CD4-positive, alpha-beta T cell treated with Interleukin-10 for 1 hour (primary cell): Measurements from ENCODE around the gene MICU1.
A peak's percentile ranks its signal among the peaks of the same experiment; 100 is the strongest.
"Not testable (repeated sequence)": the region's sequence is repeated elsewhere in the genome, so short reads cannot be mapped to it uniquely, and the experiment has no call there.

Source experiments
- DNase-seq: peaks from one replicate; pipeline ENCODE4 v3.0.0-alpha.2; 2020

MICU1 gene

DNA sequence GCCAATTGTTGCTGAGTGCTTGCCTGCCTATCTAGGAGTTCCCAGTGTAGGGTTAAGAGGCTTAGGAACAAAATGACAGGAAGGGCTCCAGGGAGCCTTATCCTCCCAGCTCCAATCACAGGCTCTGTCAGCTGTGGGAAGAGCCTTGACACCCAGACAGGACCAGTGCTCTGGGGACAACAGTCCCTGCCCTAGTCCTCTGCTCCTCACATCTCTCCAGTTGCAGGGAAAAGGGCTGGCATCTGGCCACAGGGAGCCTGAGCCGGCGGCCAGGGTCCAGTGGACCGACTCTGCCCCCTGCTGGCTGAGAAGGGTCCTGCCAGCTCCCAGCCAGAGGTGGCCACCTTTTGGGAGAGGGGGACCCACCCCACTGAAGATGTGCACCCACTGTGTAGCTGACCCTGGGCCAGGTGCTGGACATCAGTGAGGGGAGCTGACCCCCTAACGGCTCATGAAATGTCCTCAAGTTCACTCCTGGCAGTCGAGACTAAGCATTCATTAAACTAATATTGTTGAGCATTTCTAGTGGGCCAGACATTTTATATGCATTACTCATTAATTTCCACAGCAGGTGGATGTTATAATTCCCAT, 288.7 kb downstream of the MICU1 start:
- DNase-seq, result peak; percentile 71

DNA sequence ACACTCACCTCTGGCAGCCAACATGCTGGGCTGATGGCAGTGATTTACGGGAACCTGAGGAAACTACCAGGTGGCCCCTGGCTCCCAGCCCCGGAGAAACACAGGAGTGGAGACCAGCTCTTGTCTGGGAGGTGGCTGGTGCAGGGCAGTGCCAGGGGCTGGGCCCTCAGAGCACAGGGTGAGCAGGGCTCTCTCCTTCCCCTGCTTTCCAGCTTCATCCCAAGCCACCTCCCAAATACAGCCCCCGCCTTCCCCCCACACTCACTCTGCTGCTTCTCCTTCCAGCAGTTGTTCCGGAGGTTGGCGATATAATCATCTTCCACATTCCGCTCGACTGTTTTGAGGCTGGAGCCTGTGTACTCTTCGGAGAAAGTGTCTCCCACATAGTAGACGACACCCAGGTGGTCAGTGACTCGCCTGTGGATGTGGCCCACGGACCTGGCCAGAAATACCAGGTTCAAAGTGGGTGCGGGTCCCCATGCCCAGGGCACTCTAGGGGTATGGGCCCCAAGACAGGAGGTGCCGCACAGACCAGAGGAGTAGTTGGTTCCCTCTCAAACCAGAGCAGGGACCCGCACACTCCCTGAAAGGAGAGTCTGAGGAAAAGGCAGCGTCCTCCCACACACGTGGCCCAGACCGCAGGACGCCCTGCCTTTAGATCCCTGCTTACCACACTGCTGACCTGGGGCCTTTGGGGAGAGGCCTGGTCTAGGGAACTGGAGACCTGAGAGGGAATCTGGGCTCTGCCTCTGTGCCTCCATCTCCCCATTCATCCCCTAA, 289.4 kb downstream of the MICU1 start:
- no peak for DNase-seq

DNA sequence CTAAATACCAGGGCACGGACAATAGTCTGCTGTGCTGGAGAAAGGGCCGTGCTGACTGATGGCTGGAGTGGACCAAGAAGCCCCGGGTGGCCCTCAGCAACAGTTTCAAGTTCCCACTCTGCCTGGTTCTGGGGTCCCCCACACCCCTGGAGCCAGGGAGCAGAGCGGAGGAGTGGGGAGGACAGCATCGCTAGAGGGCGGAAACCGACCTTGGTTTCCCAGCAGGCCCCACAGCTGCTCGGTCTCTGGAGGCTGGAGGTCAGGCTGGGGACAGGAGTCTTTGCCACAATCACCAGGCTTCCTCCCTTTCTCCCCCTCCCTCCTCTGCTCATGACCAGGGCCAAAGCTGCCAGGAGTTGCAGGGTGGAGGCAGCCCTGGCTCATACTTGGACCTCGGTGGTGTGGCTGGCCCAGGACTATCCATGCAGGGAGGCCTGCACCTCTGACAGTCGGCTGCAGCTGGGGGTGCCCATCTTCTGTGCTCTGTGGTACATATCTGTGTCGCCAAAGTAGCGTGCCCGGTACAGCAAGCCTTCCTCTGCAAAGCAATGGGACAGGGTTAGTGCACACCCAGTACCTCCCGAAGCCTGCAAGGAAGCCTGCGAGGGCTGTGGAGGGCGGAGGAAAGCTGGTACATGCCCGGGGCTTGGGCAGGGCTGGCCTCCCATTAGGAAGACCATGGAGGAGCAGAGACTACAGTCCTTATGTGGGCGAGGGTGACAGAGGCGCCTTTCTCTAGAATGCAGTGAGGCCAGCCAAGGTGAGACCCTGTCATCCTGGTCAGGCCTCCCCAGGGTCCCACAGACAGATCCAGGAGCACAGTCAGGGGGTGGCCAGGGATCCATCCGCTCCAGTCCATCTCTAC, 290.3 kb downstream of the MICU1 start:
- DNase-seq, result peak; percentile 58

DNA sequence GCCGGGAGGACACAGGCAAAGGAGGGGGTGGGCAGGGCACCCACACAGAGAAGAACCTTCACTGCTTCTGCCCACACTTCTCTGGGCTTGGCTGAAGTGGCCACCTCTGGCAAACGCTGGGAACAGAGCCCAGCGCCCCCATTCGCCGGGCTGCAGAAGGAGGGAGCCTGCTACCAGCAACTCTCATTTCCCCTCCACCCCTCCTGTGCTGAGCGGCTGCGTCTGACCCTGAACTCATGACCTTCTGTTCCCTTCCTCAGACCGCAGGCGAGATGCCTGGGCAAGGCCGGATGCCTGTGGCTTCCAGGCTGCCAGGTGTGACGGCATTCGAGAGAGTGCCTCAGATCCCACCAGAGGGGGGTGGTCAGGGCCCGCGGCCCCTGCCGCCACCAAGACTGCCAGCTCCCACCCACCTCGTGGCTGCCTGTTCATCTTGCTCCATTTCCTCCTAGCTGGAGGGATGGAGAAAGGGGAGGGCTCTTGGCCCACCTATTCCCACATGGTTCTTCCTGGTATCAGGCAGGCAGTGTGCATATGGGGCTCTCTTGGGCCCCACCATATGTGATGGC, 291.0 kb downstream of the MICU1 start:
- peak; percentile 89 for DNase-seq

DNA sequence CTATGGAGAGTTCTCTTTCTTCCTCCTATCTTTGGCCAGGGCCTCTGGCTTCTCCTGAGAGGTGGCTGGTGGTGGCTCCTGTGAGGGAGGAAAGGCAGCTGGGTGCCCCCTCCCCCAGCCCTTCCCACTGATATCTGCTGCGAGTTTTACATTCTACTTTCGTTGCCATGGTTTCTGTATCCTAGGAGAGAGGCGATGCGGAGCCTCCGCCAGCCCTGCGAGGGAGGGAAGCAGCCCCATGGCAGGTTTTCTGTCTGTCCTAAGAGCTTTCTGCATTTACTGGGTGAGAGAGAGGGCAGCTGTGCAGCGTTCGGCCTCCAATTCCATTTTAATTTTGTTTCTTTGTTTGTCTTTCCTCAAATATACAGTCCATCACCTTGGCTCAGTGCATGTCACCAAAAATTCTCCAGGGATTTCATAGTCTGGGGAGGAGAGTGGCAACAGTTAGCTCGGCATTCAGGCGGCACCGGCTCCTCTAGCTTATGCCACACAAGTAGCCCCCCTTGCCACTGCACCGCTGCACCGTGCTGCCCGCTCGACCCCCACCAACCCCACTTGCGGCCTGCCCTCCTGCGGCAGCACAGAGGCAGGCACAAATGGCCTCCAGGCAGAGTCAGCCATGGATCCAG, 291.6 kb downstream of the MICU1 start:
- DNase-seq, result no peak

DNA sequence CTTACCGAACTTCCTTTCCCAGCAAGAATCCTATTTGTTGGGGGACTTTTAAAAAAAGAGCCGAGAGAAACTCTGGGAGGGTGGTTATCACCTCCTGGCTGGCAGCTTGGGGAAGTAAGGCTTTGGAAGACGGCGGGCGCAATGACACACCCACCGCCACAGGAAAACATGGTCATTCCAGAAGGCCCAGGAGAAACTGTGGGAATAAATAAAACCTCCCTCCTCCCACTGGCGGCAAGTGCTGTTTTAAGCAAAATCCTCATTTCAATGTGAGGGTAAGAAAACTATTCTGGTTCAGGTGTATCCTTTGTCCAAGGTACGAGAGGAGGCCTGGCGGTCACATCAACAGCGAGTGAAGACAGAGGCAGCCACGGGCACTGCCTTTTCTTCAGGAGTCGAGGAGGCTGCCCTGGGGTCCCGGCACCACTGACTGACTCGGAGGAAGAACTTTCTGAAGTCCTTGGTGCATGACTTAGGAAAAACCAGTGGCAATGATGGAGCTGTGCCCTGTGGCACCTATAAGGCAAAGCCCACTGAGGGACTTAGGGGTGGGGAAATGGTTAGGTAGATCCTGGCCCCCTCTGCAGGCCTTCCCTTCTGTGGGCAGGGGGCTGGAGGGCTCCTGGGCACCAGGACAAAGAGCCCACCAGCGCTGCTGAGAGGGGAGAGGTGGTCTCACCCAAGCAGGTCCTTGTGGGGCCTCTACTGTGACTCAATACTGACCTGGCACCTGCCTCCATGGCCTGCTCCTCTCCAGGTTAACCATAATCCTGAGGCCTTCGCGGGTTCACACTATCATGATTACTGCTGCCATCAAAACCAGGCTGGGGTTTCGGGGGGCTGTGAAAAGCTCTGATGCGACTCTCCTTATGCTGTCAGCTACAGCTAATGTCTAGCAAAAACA, 292.5 kb downstream of the MICU1 start:
- DNase-seq, result no peak

DNA sequence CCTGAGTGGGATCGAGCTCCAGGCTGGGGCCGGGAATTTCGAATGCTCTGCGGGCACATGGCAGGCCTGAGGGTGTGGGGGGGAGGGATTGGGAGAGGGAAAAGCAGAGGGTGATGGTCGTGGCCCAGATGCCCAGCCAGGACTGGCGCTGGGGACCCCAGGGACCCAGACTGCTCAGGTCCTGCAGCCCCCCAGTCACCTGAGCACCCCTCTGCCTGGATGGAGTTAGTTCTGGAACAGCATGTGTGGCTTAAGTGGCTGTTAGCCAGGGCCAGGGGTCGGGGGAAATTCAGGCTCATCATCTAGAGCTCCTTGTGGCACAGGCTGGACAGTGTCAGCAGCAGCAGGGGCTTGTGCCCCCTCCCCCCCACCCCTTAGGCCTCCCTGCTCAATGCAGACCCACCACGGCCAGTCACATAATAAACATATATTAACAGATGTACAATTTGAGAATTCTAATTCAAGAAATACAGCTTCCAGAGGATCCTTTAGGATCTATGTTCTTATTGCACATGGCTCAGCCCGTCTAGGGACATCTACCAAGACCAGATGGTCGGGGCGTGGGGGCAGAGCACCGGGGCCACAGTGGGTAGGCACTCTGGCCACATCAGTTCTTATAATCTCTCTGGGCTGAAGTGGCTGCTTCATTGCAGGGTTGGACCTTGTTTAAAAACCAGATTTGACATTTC, 293.3 kb downstream of the MICU1 start:
- no peak for DNase-seq

DNA sequence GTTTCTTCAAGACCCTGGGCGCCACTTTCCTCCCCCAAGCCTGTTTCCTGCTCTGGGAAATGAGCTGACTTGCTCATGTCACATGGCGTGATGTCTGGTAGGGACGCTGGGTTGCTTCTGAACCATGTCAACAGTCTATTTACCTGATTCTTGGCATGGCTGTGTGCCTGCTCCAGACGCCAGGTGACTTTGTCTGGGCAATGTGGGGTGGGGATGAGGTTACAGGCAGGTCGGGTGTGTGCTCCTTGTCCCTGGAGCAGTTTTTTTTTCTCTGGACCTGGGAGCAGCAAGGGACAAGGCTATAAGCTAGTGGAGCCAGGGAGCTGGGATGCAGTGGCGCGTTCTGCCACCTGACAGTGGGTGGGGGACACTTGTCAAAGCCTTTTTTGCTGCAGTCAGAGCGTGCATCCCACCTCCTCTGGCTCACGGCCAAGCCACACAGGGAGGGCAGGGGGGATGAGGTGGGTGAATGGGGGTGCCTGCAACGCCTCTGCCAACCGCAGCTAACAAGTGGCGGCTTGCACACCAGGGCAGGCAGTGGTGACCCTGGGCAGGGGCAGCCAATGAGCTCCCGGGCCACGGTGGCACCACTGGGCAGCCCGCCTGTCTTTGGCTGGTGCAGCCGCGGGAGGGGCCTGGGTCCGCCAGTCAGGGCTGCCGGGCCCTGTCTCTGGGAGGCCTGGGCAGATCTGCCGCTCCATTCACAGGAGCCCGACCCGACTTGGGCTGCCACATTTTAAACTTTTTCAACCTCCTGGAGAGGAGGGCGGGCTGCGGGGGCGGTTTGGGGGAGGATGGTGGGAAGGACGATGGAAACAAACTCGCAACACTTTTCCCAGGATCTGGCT, 294.1 kb downstream of the MICU1 start:
- DNase-seq, result peak; percentile 92

DNA sequence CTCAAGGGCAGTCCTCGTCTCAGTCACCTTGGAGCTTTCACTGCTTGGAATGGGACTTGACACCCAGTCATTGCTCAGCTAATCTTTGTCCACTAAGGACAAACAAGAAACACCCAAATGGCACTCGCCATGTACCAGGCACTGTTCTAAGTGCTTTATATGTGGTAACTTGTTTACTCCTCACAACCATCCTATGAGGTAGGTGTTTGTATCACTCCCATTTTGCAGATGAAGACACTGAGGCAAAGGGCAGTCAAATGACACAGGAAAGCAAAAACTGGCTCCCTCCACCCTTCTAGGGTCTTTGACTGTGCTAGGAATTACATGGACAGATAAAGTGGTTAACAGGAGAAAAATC, 295.8 kb downstream of the MICU1 start:
- no peak for DNase-seq

DNA sequence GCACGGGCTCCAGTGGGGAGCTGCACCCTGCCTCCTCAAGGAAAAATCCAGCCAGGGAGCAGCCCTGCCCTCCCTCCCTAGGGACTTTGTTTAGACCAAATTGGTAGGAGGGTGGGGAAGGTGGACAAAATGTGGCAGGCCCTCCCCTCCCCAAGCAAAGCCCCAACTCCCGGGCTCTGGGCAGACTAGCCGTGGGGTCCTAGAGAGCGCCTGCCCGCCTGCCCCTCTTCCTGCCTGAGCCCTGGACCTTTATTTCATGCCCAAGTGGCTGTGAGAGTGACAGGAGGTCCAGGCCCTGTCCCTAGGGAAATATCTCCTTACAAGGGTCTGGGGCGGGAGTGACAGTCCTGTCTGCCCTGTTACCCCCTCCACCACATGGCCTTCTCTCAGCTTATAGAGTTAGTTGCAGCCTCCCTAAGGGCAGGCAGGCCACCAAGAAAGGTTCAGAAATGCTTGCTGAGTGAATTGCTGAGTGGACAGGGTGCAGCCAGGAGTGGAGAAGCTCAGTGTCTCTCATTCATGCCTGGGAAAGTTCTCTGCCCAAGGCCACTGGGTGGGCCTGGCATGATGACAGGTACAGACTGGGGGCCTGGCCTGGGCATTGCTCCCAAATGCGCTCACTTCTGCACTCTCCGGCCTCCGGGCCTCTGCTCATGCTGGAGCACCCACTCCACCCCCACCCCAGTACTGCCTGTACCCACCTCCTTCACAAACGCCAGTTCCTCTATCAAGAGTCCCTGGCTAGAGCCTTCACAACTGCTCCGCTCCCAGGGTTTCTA, 296.4 kb downstream of the MICU1 start:
- DNase-seq, result no peak

DNA sequence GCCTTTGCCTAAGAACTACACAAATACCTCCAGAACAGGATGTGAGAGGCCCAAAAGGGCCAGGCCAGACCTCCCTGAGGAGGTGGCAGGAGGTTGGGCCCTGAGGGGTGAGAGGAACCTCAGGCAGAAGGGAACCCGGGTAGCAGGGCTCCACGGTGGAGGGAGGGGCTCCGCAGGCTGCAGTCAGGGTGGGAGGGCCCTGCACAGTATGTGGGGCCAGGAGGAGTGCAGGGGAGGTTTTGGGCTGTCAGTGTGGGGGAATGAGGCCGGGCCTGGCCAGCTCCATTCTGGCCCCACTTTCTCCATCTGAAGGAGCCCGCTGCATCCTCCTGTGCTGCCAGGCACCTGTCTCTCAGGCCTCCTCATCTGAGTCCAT, 297.1 kb downstream of the MICU1 start:
- DNase-seq, result no peak

DNA sequence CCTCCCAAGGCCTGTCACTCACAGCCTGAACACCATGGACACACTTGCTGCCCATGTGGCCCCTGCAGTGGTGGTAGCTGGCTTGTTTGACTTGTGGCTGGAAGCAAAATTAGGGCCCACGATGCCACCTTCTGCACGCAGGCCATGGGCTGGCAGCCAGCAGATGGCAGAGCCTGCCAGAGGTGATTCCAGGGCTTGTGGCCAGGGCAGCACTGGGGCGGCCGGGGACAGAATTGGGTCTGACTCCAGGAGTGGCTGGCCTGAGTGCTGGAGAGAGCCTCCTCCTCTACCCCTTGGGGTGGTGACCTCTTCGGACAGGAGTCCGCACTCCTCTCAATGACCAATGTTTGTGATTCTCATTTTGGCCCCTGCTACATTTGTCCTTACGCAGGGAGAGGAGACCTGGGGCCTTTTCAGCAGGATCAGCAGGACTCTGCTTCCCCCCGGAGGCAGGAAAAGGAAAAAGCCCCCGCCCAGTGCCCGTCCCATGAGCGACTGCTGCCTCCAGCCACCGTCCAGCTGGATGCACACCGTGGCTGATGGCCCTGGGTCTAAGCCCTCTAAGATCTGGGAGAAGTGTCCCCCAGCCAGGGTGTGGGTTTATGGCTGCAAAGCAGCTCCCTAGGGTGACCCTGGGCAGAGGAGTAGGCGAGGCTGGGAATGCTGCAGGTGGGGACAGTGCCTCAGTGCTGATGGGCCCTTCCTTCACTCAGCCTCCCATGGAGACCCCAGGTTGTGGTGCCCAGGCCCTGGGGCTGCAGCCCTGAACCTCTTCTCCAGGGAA, 297.6 kb downstream of the MICU1 start:
- DNase-seq, result no peak

DNA sequence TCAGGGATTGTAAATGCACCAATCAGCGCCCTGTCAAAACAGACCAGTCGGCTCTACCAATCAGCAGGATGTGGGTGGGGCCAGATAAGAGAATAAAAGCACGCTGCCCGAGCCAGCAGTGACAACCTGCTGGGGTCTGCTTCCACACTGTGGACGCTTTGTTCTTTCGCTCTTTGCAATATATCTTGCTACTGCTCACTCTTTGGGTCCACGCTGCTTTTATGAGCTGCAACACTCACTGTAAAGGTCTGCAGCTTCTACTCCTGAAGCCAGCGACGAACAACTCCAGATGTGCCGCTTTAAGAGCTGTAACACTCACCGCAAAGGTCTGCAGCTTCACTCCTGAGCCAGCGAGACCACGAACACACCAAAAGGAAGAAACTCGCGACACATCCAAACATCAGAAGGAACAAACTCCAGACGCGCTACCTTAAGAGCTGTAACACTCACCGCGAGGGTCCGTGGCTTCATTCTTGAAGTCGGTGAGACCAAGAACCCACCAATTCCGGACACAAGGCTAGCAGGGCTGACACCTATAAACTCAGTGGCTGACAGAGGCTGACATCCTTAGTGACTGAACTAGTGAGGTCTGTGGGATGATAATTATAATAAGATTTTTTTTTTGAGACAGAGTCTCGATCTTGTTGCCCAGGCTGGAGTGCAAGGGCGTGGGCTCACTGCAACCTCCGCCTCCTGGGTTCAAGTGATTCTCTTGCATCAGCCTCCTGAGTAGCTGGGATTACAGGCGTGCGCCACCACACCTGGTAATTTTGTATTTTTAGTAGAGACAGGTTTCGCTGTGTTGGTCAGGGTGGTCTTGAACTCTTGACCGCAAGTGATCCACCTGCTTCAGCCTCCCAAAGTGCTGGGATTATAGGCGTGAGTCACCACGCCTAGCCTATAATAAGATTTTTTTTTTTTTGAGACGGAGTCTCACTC, 298.9 kb downstream of the MICU1 start:
- peak; percentile 86 for DNase-seq

DNA sequence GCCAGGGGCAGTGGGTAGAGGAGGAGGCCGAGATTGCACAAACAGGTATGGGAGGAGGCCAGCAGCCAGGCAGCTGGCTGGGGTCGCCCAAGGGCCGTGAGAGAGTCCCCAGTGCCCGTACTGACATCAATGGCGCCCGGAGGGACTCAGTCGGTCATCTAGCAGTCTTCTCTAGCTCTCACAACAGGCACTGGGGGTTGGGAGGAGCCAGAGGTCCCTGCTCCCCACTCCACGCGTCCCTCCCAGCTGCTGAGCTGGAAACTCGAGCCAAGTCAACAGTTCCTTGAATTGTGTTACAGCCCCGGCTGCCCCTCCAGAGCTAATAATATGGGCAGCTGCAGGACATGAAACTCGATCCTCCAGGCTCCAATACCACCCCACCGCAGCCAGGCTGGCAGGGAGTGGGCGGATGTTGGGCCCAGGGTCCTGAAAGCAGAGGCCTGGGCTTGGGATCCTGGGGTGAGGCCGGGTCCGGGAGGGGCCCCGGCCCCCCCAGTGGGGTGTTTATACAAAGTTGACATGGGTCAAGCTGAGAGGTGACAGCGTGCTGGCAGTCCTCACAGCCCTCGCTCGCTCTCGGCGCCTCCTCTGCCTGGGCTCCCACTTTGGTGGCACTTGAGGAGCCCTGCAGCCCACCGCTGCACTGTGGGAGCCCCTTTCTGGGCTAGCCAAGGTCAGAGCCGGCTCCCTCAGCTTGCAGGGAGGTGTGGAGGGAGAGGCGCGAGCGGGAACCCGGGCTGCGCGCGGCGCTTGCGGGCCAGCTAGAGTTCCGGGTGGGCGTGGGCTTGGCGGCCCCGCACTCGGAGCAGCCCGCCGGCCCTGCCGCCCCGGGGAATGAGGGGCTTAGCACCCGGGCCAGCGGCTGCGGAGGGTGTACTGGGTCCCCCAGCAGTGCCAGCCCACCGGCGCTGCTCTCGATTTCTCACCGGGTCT, 300.4 kb downstream of the MICU1 start:
- DNase-seq, result not testable (repeated sequence)

DNA sequence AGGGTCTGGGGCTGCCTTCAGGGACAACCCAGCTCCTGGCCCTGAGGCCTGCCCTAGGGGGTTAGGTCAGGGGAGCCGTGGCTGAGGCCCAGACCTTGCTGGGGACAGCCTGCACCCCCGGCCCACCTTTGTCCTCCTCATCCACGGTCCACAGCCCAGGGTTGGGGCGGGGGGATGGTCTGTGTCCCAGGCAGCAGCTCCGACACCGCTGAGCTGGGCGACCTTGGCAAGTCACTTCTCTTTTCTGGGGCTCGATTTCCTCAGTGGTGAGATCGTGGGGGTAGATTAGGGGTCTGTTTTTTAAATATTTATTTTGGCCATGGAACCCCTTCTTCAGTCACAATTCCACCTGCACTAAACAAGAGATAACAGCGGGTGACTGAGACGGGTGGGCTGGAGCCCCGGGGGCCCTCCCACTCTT, 302.1 kb downstream of the MICU1 start:
- DNase-seq, result no peak

DNA sequence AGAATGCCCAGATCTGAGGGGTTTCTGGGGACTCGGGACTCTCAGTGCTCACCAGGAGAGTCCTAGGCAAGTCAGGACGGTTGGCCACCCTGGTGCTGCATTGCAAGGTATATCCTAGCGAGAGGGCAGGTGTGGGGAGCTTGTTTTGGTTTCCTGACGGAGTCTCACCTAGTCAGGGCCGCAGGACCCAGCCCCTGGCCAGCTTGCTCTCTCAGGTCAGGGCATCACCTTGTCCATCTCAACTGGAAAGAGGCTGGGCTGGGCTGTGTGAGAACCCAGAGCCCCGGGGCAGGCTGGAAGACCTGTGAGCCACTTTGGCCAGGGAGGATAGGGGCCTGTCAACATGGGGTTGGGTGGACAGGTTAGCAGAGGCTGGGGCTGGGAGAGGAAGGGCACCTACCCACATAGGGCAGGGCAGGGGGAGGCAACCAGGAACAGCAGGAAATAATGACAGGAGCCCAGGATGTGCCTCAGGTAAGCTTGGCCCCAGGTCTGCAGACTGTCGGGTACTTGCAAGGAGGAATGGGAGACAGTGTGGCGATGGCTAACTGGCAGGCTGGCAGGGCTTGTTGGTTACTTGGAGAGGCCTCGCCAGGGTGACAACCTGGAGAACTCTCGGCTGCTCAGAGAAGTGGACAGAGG, 302.6 kb downstream of the MICU1 start:
- DNase-seq, result no peak
